ENCODE data around the gene EPB41.
"Not testable (repeated sequence)": the region's sequence is repeated elsewhere in the genome, so short reads cannot be mapped to it uniquely, and the experiment has no call there.

The EPB41 gene

DNA sequence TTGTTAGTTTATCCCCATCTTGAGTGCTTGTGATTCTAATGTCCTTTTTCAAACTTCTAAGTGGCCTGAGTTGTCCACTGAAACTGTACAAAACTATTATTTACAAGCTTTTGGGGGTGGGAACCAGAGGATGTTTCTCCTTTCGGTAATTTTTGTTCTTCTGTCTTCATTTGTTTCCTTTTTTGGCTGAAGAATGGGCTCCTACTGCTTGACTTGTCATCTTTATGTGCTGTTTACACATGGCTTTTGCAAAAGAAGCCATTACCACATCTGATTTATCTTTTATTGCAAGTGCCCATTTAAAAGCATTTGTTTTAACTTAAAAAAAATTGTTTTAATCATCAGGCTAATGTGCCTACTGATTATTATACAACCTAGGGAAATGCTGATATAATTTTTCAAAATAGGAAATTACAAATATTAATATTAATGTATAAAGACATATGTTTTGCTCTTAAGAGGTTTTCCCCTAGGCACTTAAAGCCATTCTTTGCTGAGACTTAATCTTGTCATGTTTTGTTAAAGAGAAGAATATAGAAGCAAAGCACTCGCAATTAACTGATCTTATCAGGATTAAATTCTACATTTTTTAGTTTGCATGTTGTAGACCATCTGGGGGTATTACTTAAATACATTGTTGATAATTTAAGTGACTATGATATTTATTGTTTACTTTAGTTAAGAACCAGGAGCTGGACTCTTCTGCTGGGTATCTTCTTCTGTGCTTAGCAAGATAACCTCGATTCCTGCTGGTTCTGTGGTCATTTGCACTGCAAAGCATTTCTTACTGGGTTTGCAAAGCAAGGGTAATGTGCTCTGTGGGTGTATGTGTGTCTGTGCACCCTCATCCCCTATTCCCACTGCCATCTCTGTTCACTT lies 169.2 kb downstream of the EPB41 start:
- TF ChIP-seq, protein P1, sequence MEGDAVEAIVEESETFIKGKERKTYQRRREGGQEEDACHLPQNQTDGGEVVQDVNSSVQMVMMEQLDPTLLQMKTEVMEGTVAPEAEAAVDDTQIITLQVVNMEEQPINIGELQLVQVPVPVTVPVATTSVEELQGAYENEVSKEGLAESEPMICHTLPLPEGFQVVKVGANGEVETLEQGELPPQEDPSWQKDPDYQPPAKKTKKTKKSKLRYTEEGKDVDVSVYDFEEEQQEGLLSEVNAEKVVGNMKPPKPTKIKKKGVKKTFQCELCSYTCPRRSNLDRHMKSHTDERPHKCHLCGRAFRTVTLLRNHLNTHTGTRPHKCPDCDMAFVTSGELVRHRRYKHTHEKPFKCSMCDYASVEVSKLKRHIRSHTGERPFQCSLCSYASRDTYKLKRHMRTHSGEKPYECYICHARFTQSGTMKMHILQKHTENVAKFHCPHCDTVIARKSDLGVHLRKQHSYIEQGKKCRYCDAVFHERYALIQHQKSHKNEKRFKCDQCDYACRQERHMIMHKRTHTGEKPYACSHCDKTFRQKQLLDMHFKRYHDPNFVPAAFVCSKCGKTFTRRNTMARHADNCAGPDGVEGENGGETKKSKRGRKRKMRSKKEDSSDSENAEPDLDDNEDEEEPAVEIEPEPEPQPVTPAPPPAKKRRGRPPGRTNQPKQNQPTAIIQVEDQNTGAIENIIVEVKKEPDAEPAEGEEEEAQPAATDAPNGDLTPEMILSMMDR (IDR thresholded peaks at IDR 0.05; ENCODE audit: control insufficient read depth, insufficient read depth, low read depth, low read length, missing control alignments), result no peak
- DNase-seq (ENCODE audit: low read depth), result no peak
- no peak overlapping the region for H3K4me3 ChIP-seq (ENCODE audit: control insufficient read depth, low read depth, low read length)

DNA sequence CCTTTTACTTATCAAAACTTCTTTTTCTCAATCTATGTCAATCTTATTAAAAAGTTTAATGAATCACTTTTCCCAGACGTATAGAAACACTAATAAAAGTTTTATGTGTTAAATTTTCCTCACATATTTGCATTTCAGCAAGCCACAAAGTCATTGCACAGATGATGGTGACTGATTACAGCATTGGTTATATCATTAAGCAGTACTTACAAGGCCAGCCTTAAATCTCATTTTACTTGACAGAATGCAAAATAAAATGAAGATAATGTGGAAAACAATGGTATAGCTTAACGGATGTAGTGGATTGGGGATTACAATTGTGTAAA lies 169.8 kb downstream of the EPB41 start:
- H3K4me3 ChIP-seq (ENCODE audit: control insufficient read depth, low read depth, low read length), result no peak overlapping the region

DNA sequence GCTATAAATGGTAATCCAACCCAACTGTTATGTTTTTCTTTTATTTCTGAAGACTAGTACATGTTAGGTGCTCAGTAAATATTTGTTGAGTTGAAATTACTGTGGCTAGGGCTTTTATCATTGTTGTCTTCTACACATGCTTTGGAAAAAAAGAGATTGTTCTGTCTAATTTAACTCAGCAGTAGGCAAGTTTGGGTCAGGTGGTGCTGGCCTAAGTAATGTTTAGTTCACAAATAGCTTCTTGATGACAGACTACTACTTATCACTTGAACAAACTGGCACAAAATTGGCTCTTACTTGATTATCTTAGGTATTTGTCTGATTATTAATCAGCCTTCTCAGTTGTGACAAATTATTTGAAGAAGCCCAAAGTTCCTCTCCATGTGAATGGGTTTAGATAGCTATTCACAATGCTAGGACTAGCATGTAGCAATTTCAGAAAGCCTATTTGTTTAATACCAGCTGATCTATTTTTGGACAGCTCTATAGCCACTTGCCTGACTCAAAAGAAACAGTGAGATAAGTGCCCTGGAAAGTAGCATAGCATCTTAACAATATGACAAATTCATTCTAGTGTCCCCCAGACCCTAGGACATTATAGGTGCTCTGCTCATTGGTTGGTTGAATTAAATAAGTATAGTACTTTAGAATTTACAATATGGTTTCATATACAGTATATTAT lies 176.7 kb downstream of the EPB41 start:
- no peak for DNase-seq (ENCODE audit: low read depth)
- TF ChIP-seq, protein P1 (IDR thresholded peaks at IDR 0.05; ENCODE audit: control insufficient read depth, insufficient read depth, low read depth, low read length, missing control alignments), result no peak
- no peak overlapping the region for H3K4me3 ChIP-seq (ENCODE audit: control insufficient read depth, low read depth, low read length)

More for the DNA sequence above, 169.8 kb downstream of the EPB41 start:
- TF ChIP-seq, protein P1 (IDR thresholded peaks at IDR 0.05; ENCODE audit: control insufficient read depth, insufficient read depth, low read depth, low read length, missing control alignments), result no peak
- DNase-seq (ENCODE audit: low read depth), result no peak

DNA sequence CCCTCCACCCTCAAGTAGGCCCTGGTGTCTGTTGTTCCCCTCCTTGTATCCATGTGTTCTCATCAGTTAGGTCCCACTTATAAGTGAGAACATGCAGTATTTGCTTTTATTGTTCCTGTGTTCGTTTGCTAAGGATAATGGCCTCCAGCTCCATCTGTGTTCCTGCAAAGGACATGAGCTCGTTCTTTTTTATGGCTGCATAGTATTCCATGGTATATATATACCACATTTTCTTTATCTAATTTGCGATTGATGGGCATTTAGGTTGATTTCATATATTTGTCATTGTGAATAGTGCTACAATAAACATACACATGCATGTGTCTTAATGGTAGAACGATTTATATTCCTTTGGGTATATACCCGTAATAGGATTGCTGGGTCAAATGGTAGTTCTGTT lies 178.3 kb downstream of the EPB41 start:
- not testable (repeated sequence) for H3K4me3 ChIP-seq (ENCODE audit: control insufficient read depth, low read depth, low read length); DNase-seq (ENCODE audit: low read depth)

GRCh38 chr1:29094433-29094832 lies 180.1 kb downstream of the EPB41 start:
- TF ChIP-seq, protein P1 (IDR thresholded peaks at IDR 0.05; ENCODE audit: control insufficient read depth, insufficient read depth, low read depth, low read length, missing control alignments), result no peak
- DNase-seq (ENCODE audit: low read depth), result no peak
- no peak overlapping the region for H3K4me3 ChIP-seq (ENCODE audit: control insufficient read depth, low read depth, low read length)

DNA sequence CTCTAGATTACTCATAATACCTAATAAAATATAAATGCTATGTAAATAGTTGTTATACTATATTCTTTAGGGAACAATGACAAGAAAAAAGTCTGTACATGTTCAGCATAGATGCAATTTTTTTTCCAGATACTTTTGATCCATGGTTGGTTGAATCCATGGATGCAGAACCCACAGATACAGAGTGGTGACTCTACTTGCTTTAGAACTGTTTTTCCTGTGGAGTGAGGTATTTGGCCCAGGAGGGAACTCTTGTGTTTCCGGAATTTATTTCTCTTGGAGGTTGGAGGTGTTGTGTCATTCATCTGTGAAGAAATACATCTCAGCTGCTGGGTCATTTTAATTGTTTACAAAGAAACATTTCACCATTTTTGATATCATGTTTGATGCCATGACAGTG lies 180.6 kb downstream of the EPB41 start:
- TF ChIP-seq, protein P1 (IDR thresholded peaks at IDR 0.05; ENCODE audit: control insufficient read depth, insufficient read depth, low read depth, low read length, missing control alignments), result no peak
- DNase-seq (ENCODE audit: low read depth), result no peak
- H3K4me3 ChIP-seq (ENCODE audit: control insufficient read depth, low read depth, low read length), result no peak overlapping the region

GRCh38 chr1:29096231-29096886 lies 182.0 kb downstream of the EPB41 start:
- DNase-seq (ENCODE audit: low read depth), result no peak
- TF ChIP-seq, protein P1 (IDR thresholded peaks at IDR 0.05; ENCODE audit: control insufficient read depth, insufficient read depth, low read depth, low read length, missing control alignments), result no peak
- no peak overlapping the region for H3K4me3 ChIP-seq (ENCODE audit: control insufficient read depth, low read depth, low read length)

Measured in AG09309 (cell line).